ENCODE results near the gene COL11A2. TPM values are rescaled to one million over a fixed set of nuclear protein-coding genes. Genes with fewer than 3 reads are reported as not detected.

COL11A2 gene
- total and polyA plus RNA-seq, 12 donors, result 0.52 to 8.7 (median 0.94) TPM

GRCh38 chr6:33185190-33185589, 7.1 kb downstream of the COL11A2 start:
- intact Hi-C loops (cut with DNase I), result no loop called here
- Histone ChIP-seq H3K9me3 (peaks cover 0 to 3% (median 0%) of the 10 kb centered on the region in 11 donors), H3K4me3 (no peak overlapping the region), H3K27ac (no peak overlapping the region), H3K4me1 (peaks cover 0 to 11% (median 0%) of the 10 kb centered on the region in 9 donors), H3K36me3 (no peaks in the 10 kb centered on the region), H3K27me3 (peaks cover 0 to 7% (median 0%) of the 10 kb centered on the region in 7 donors)
- TF ChIP-seq CTCF (IDR thresholded peaks at IDR 0.05), result no peak
- DNase-seq (no peak), ATAC-seq (no peak)
- 86 to 87% methylated on average over 9 of the region's 9 CpGs for WGBS, 2 donors

- intact Hi-C loops (cut with DNase I), result no loop called here
- H3K4me1 ChIP-seq, result peaks cover 0 to 11% (median 0%) of the 10 kb centered on the region in 9 donors
- no peaks in the 10 kb centered on the region for H3K27me3 ChIP-seq
- no peak overlapping the region for H3K4me3 ChIP-seq
- no peaks in the 10 kb centered on the region for H3K36me3 ChIP-seq
- H3K27ac ChIP-seq, result peak overlapping the region in 2 of 10 donors; percentile 1 to 65
- no peak for ATAC-seq
- peaks cover 0 to 3% (median 0%) of the 10 kb centered on the region in 11 donors for H3K9me3 ChIP-seq
- TF ChIP-seq CTCF (IDR thresholded peaks at IDR 0.05), result no peak
- WGBS, 2 donors, result 70 to 76% methylated on average over 5 of the region's 5 CpGs
- no peak for DNase-seq
These were observed 9.1 kb downstream of the COL11A2 start for GRCh38 chr6:33183071-33183683.

GRCh38 chr6:33181141-33181540, 11.1 kb downstream of the COL11A2 start:
- intact Hi-C loops (cut with DNase I), result no loop called here

GRCh38 chr6:33178755-33179475, 13.4 kb downstream of the COL11A2 start:
- no peak for TF ChIP-seq CTCF (IDR thresholded peaks at IDR 0.05)
- peaks cover 0 to 11% (median 0%) of the 10 kb centered on the region in 9 donors for H3K4me1 ChIP-seq
- no peak overlapping the region for H3K4me3 ChIP-seq
- peaks cover 0 to 3% (median 0%) of the 10 kb centered on the region in 11 donors for H3K9me3 ChIP-seq
- H3K27ac ChIP-seq, result no peak overlapping the region
- WGBS, 2 donors, result 87 to 93% methylated on average over 10 of the region's 10 CpGs
- no peak for ATAC-seq
- H3K36me3 ChIP-seq, result no peaks in the 10 kb centered on the region
- intact Hi-C loops (cut with DNase I), result no loop called here
- H3K27me3 ChIP-seq, result no peaks in the 10 kb centered on the region
- DNase-seq, result no peak

More at GRCh38 chr6:33181141-33181540, 11.1 kb downstream of the COL11A2 start:
- Histone ChIP-seq H3K4me1 (peaks cover 0 to 11% (median 0%) of the 10 kb centered on the region in 9 donors), H3K27me3 (no peaks in the 10 kb centered on the region), H3K4me3 (no peak overlapping the region), H3K27ac (no peak overlapping the region), H3K36me3 (no peaks in the 10 kb centered on the region), H3K9me3 (peaks cover 0 to 3% (median 0%) of the 10 kb centered on the region in 11 donors)
- no peak for ATAC-seq
- no peak for DNase-seq
- TF ChIP-seq CTCF (IDR thresholded peaks at IDR 0.05), result no peak
- WGBS, 2 donors, result 86 to 94% methylated on average over 7 of the region's 7 CpGs
